Measurements from ENCODE around the gene MAPK9.

DNA sequence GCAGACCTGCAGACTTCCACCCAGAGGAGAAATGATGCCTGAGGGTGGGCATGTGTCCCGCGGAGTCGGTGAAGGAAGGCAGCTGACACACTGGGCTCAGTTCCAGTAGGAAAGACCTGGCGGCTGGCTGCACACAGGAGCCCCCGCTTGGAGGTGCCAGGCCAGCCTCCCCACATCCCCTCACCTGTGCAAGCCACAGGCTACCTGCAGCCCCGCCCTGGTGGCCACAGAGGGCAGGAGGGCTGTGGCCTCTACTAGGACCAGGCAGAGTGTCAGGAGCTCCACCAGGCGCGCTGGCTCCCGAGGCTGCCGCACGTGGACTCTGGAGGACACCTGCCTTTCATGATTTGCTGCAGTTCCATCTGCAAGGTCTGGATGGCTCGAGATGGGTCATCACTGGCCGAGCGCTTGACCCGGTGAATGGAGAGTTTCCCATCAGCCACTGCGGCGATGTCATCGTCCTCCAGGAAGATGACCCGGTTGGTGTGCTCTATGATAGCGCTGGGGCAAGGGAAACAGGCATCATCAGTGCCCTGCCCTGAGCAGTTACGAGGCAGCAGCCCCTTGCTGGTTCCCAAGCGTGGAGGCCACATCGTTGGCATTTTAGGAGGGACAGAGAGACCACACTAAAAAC lies 26.7 kb upstream of the MAPK9 start:
- TF ChIP-seq, protein P1, sequence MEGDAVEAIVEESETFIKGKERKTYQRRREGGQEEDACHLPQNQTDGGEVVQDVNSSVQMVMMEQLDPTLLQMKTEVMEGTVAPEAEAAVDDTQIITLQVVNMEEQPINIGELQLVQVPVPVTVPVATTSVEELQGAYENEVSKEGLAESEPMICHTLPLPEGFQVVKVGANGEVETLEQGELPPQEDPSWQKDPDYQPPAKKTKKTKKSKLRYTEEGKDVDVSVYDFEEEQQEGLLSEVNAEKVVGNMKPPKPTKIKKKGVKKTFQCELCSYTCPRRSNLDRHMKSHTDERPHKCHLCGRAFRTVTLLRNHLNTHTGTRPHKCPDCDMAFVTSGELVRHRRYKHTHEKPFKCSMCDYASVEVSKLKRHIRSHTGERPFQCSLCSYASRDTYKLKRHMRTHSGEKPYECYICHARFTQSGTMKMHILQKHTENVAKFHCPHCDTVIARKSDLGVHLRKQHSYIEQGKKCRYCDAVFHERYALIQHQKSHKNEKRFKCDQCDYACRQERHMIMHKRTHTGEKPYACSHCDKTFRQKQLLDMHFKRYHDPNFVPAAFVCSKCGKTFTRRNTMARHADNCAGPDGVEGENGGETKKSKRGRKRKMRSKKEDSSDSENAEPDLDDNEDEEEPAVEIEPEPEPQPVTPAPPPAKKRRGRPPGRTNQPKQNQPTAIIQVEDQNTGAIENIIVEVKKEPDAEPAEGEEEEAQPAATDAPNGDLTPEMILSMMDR (IDR thresholded peaks at IDR 0.05 in 2 of 3, conservative IDR thresholded peaks at IDR 0.05 in 1 of 3; ENCODE audit: insufficient read depth in 2 of 3, low read depth in 1 of 3, low read length in 3 of 3): no peak
- TF ChIP-seq, protein P2, sequence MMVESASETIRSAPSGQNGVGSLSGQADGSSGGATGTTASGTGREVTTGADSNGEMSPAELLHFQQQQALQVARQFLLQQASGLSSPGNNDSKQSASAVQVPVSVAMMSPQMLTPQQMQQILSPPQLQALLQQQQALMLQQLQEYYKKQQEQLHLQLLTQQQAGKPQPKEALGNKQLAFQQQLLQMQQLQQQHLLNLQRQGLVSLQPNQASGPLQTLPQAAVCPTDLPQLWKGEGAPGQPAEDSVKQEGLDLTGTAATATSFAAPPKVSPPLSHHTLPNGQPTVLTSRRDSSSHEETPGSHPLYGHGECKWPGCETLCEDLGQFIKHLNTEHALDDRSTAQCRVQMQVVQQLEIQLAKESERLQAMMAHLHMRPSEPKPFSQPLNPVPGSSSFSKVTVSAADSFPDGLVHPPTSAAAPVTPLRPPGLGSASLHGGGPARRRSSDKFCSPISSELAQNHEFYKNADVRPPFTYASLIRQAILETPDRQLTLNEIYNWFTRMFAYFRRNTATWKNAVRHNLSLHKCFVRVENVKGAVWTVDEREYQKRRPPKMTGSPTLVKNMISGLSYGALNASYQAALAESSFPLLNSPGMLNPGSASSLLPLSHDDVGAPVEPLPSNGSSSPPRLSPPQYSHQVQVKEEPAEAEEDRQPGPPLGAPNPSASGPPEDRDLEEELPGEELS (CRISPR knock-in tag; IDR thresholded peaks at IDR 0.05; ENCODE audit: borderline replicate concordance): no peak
- TF ChIP-seq POLR2A (conservative IDR thresholded peaks at IDR 0.05) (no peak), DIDO1 (tag; IDR thresholded peaks at IDR 0.05; ENCODE audit: low read depth) (no peak), ZNF282 (CRISPR knock-in tag; IDR thresholded peaks at IDR 0.05) (no peak), JUND (IDR thresholded peaks at IDR 0.05; ENCODE audit: borderline replicate concordance, low read depth, low read length) (no peak), JUND (tag; IDR thresholded peaks at IDR 0.05; ENCODE audit: borderline replicate concordance, low read depth, low read length) (no peak)

Measured in K562 (cell line).